Upper lobe of left lung (tissue), 6 donors: ENCODE results near the gene ZMYND11. TPM values are rescaled to one million over a fixed set of nuclear protein-coding genes. Genes with fewer than 3 reads are reported as not detected.

Experiments used
- ATAC-seq, 2 donors: fragments of 200-7000 bp; cut with Tn5 transposase; one replicate each; pipeline ENCODE4 v1.9.1; 2022; ENCODE audit warnings: mild to moderate bottlenecking in 2 of 2, moderate library complexity in 2 of 2; ENCODE audit not compliant: low FRiP score in 2 of 2
- DNase-seq, 2 donors: peaks; one replicate each; pipeline ENCODE4 v3.0.0-alpha.2; 2019 to 2020
- H3K27ac ChIP-seq, 4 donors: fragments of 200-600 bp; sonication (generic); one replicate each; pipeline ENCODE4 v1.5.1; 2016 to 2019
- H3K27me3 ChIP-seq, 4 donors: fragments of 200-600 bp; sonication (generic); one replicate each; pipeline ENCODE4 v1.5.1; 2017 to 2019
- H3K36me3 ChIP-seq, 4 donors: fragments of 200-600 bp; sonication (generic); one replicate each; pipeline ENCODE4 v1.5.1; 2016 to 2019
- H3K4me1 ChIP-seq, 4 donors: fragments of 200-600 bp; sonication (generic); one replicate each; pipeline ENCODE4 v1.5.1; 2018 to 2019
- H3K4me3 ChIP-seq, 4 donors: fragments of 200-600 bp; sonication (generic); one replicate each; pipeline ENCODE4 v1.5.1; 2017 to 2019; ENCODE audit warnings: mild to moderate bottlenecking in 2 of 4, moderate library complexity in 1 of 4
- H3K9me3 ChIP-seq, 4 donors: fragments of 200-600 bp; sonication (generic); one replicate each; pipeline ENCODE4 v1.5.1; 2018 to 2019
- EP300 ChIP-seq, 4 donors: sonication (generic); formaldehyde crosslinking; IDR thresholded peaks; one replicate each; pipeline ENCODE4 v1.5.1; 2017; ENCODE audit warnings: antibody characterized with exemption in 4 of 4, control low read depth in 2 of 4
- POLR2A ChIP-seq, 4 donors: fragments of 450-650 bp; IDR thresholded peaks; one replicate each; pipeline ENCODE4 v1.5.1; 2016 to 2017; ENCODE audit warnings: antibody characterized with exemption in 4 of 4, mild to moderate bottlenecking in 2 of 4
- POLR2AphosphoS5 ChIP-seq, 2 donors: sonication (generic); formaldehyde crosslinking; IDR thresholded peaks; one replicate each; pipeline ENCODE4 v1.5.1; 2017; ENCODE audit warnings: antibody characterized with exemption in 2 of 2
- WGBS, 2 donors: methylation state at CpG; one replicate each; pipeline ENCODE4 v1.1.5; 2017 to 2018; 5-methylcytosine and 5-hydroxymethylcytosine counted together
- total RNA-seq, 6 donors: library from RNA; depleted of rRNA in 4 of 6; stranded (reverse); fragments of >200 nt in 4 of 6; gene quantifications; one replicate each; pipeline versions ENCODE4 v1.1.0 to v1.2.1, GENCODE V29; 2016 to 2021
- TF ChIP-seq, protein P1 (sequence below), 6 experiments: fragments of 450-650 bp in 4 of 6; fragments of 200-600 bp in 2 of 6; sonication (generic) in 2 of 6; IDR thresholded peaks; one replicate each; pipeline ENCODE4 v1.5.1; 2016 to 2019; ENCODE audit warnings: antibody characterized with exemption in 6 of 6
- donor health status: DM: no; HTN: no; CAD: no; lungs with moderate emphysema.
- donor health status: DM: no; HTN: yes; CAD: no; lungs with severe emphysema.

ZMYND11 gene
- 10 to 100 TPM; 46.1 to 76.5 (median 63.4) TPM for total RNA-seq

DNA sequence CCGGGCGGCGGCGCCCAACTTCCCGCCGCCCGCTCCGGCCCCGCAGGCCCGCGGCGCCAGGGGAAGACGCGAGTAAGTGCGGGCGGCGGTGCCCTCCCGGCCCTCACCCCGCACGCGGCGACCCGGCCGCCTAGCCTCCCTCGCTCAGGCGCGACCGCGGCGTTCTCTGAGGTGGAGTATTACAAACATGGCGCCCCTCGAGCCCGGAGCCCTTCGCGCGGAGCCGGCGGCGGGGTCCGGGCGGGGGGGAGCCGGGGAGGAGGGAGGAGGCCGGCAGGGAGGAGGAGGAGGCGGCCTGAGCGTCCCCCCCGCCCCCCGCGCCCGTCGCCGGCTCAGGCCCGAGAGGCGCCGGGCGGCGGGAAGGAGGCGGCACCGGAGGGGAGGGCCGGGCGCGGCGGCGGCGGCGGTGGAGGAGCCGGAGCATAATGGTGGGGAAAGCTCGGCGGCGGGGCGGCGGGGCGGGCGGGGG is at the start of gene ZMYND11:
TSS of gene ZMYND11 (plus strand) at position 324 of the 469 bp plus-strand sequence. CDS start 44,558 bp downstream, outside the sequence.
- H3K9me3 ChIP-seq, result no peaks in the 10 kb centered on the region
- H3K27ac ChIP-seq, result peak within 1 kb of the TSS; percentile 94 to 99 (median 96)
- WGBS, 2 donors, result 0% methylated on average over 62 of the region's 73 CpGs; no CpG with 5 or more reads in 1 of the 2 donors
- DNase-seq (peak; percentile 73 to 95), ATAC-seq (peak; percentile 54 to 85)
- peaks cover 0 to 3% (median 0%) of the 10 kb centered on the region in 4 donors for H3K27me3 ChIP-seq
- TF ChIP-seq POLR2AphosphoS5 (IDR thresholded peaks at IDR 0.05) (no peak), EP300 (IDR thresholded peaks at IDR 0.05) (no peak), POLR2A (IDR thresholded peaks at IDR 0.05) (peak in 1 of 4 donors; percentile 41)
- TF ChIP-seq, protein P1, sequence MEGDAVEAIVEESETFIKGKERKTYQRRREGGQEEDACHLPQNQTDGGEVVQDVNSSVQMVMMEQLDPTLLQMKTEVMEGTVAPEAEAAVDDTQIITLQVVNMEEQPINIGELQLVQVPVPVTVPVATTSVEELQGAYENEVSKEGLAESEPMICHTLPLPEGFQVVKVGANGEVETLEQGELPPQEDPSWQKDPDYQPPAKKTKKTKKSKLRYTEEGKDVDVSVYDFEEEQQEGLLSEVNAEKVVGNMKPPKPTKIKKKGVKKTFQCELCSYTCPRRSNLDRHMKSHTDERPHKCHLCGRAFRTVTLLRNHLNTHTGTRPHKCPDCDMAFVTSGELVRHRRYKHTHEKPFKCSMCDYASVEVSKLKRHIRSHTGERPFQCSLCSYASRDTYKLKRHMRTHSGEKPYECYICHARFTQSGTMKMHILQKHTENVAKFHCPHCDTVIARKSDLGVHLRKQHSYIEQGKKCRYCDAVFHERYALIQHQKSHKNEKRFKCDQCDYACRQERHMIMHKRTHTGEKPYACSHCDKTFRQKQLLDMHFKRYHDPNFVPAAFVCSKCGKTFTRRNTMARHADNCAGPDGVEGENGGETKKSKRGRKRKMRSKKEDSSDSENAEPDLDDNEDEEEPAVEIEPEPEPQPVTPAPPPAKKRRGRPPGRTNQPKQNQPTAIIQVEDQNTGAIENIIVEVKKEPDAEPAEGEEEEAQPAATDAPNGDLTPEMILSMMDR (IDR thresholded peaks at IDR 0.05), result peak in 1 of 6 experiments; percentile 8
- H3K4me3 ChIP-seq, result peak within 1 kb of the TSS; percentile 66 to 87 (median 78)
- no peaks in the 10 kb centered on the region for H3K36me3 ChIP-seq
- peaks cover 26 to 34% (median 30%) of the 10 kb centered on the region in 4 donors for H3K4me1 ChIP-seq

DNA sequence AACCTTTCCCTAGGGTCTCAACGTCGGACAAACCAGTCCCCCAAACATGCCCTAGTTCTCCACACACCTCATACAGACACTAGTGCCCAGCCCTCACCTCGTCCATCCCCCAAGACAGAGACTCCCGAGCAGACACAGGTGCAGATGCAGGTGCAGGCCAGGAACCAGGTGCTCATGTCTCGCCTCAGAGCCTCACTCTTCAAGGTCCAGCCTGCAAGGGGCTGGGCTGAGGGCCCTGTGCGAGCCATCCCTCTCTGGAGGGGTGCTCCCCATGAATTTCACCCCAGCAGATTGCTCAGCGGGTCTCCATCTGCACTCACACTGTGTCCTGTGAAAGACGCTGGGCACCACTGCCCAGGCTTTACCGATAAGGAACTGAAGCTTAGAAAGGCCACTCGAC is 49.2 kb upstream of the ZMYND11 start:
- TF ChIP-seq POLR2AphosphoS5 (IDR thresholded peaks at IDR 0.05) (no peak), POLR2A (IDR thresholded peaks at IDR 0.05) (no peak), EP300 (IDR thresholded peaks at IDR 0.05) (no peak)
- TF ChIP-seq, protein P1 (IDR thresholded peaks at IDR 0.05), result no peak
- ATAC-seq (no peak), DNase-seq (peak in 1 of 2 donors; percentile 29)
- Histone ChIP-seq H3K4me3 (no peak overlapping the region), H3K27ac (no peak overlapping the region), H3K9me3 (no peaks in the 10 kb centered on the region), H3K27me3 (no peaks in the 10 kb centered on the region), H3K4me1 (no peaks in the 10 kb centered on the region), H3K36me3 (no peaks in the 10 kb centered on the region)
- WGBS, 2 donors, result 84 to 87% methylated on average over 5 to 10 of the region's 10 CpGs

DNA sequence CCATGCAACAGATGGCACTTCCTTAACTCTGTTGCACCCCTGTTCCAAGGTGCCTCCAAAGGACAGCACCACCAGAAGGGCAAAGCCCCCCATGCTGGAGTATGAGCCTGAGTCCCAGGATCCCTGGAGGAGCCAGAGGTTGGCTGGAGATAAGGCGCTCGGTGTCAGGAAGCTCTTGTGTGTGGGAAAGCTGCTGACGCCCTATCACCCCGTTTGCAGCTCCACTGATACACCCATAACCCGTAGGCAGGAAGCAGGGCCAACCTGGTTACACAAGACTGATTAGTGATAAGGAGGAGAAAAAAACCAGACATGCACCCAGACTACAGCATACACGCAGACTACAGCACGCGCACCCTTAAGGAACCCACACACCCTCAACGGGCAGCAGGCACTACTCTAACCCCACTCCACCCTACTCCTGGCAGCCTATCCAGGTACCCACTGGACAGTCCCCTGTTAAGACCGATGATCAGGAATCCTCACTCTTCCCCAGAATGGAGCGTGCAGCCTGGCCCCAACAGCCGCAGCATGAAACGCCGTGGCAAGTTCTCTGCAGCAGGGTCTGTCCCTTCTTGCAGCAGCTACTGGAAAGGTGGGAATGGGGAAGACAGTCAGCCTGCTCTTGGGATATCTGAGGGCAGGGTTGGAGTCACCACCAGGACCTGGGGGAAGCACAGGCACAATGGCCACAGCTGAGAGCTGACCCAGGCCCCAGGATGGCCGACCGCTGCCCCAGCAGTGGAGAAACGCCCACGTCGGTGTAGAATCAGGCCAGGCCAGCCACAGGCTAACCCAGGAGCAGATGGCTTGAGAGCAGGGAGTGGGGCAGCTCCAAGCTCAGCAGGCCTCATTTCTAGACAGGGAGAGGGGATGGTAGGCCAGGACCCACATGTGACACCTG is 47.8 kb upstream of the ZMYND11 start:
- 53 to 68% methylated on average over 11 to 19 of the region's 19 CpGs for WGBS, 2 donors
- Histone ChIP-seq H3K4me3 (no peak overlapping the region), H3K27me3 (no peaks in the 10 kb centered on the region), H3K9me3 (no peaks in the 10 kb centered on the region), H3K4me1 (no peaks in the 10 kb centered on the region), H3K36me3 (no peaks in the 10 kb centered on the region), H3K27ac (no peak overlapping the region)
- TF ChIP-seq EP300 (IDR thresholded peaks at IDR 0.05) (no peak), POLR2A (IDR thresholded peaks at IDR 0.05) (no peak)
- TF ChIP-seq, protein P1 (IDR thresholded peaks at IDR 0.05), result no peak
- DNase-seq, result peak in 1 of 2 donors; percentile 56
- ATAC-seq, result no peak

DNA sequence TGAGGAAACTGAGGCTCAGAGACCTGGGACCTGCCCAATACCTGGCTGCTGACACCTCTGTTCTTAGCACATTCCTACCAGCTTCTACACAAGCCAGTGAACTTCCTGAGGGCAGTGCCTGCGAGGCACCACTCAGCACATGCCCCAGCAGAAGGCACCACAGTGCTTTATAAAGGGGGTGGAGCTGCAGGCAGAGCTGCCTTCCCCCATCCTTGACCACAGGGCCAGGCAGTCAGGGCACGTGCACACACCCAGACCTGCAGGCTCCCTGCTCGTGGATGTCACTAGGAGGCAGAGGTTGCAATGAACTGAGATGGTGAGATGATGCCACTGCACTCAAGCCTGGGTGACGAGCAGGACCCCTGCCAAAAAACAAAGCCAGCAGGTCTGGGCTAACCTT is 47.0 kb upstream of the ZMYND11 start:
- no peaks in the 10 kb centered on the region for H3K27me3 ChIP-seq
- H3K36me3 ChIP-seq, result no peaks in the 10 kb centered on the region
- H3K27ac ChIP-seq, result no peak overlapping the region
- no peak overlapping the region for H3K4me3 ChIP-seq
- H3K4me1 ChIP-seq, result no peaks in the 10 kb centered on the region
- ATAC-seq (no peak), DNase-seq (peak in 1 of 2 donors; percentile 36)
- 42 to 58% methylated on average over 4 of the region's 4 CpGs for WGBS, 2 donors
- TF ChIP-seq EP300 (IDR thresholded peaks at IDR 0.05) (no peak), POLR2A (IDR thresholded peaks at IDR 0.05) (no peak), POLR2AphosphoS5 (IDR thresholded peaks at IDR 0.05) (no peak)
- TF ChIP-seq, protein P1 (IDR thresholded peaks at IDR 0.05), result no peak
- H3K9me3 ChIP-seq, result no peaks in the 10 kb centered on the region
